Activated CD4-positive, alpha-beta T cell treated with anti-CD3 and anti-CD28 coated beads for 36 hours (primary cell): ENCODE results near the gene CPSF7. TPM values are rescaled to one million over a fixed set of nuclear protein-coding genes. Genes with fewer than 3 reads are reported as not detected.
"Not testable (repeated sequence)": the region's sequence is repeated elsewhere in the genome, so short reads cannot be mapped to it uniquely, and the experiment has no call there.

ENCODE experiments used
- ATAC-seq: fragments of 200-7000 bp; cut with Tn5 transposase; one replicate; pipeline ENCODE4 v1.10.0; 2021; ENCODE audit warnings: mild to moderate bottlenecking, moderate library complexity
- CTCF ChIA-PET: fragments of 350-600 bp; sonication (Branson Sonifier 250); formaldehyde crosslinking; loops from one replicate; lab custom pipeline; 2021; ENCODE audit warnings: antibody characterized with exemption; lab: Charles Lee
- POLR2A ChIA-PET: fragments of 350-600 bp; sonication (Branson Sonifier 250); formaldehyde crosslinking; loops from one replicate; lab custom pipeline; 2021; ENCODE audit warnings: antibody characterized with exemption, inconsistent platforms; lab: Charles Lee
- DNase-seq: peaks from one replicate; pipeline ENCODE4 v3.0.0-alpha.2; 2020
- H3K27ac Mint-ChIP-seq: one replicate; pipeline ENCODE4 v1.8.0; 2021; ENCODE audit warnings: mixed read lengths
- H3K27me3 Mint-ChIP-seq: one replicate; pipeline ENCODE4 v1.8.0; 2021; ENCODE audit warnings: mixed read lengths
- H3K36me3 Mint-ChIP-seq: one replicate; pipeline ENCODE4 v1.8.0; 2021; ENCODE audit warnings: low read depth, mixed read lengths
- H3K4me1 Mint-ChIP-seq: one replicate; pipeline ENCODE4 v1.8.0; 2021; ENCODE audit warnings: mixed read lengths
- H3K4me3 Mint-ChIP-seq: one replicate; pipeline ENCODE4 v1.8.0; 2021; ENCODE audit warnings: mild to moderate bottlenecking, moderate library complexity, mixed read lengths
- H3K9me3 Mint-ChIP-seq: one replicate; pipeline ENCODE4 v1.8.0; 2021; ENCODE audit warnings: low read depth, mixed read lengths
- intact Hi-C, 2 experiments: fragments of 100-400 bp; cut with DNase I in 1 of 2; cut with micrococcal nuclease in 1 of 2; formaldehyde crosslinking; loops; one replicate each; pipeline versions ENCODE4 v1.14.2 to v1.15.1; 2022 to 2024; cut with DNase I, micrococcal nuclease
- total RNA-seq, 2 experiments: library from RNA; stranded (reverse); gene quantifications; one replicate each; pipeline ENCODE4 v1.2.3, GENCODE V29; 2021

Gene CPSF7
- total RNA-seq, 2 experiments from 2014 or later, result 108 to 179 TPM

- peak; percentile 51 for ATAC-seq
- DNase-seq, H3K4me1 Mint-ChIP-seq, POLR2A ChIA-PET, H3K4me3 Mint-ChIP-seq, H3K27me3 Mint-ChIP-seq, intact Hi-C loops, H3K9me3 Mint-ChIP-seq: not testable (repeated sequence)
- Mint-ChIP-seq H3K27ac (peak overlapping the region; percentile 13), H3K36me3 (peaks cover 17% of the 10 kb centered on the region)
- CTCF ChIA-PET, result interaction anchor here (0.9 to 1.1 kb wide), 3 partner anchors 10 to 49 kb away, joined by 3 to 5 read pairs (median 4); no protein-coding TSS in a partner anchor
These were observed 37.8 kb upstream of the CPSF7 start for GRCh38 chr11:61467602-61468001.

- H3K4me1 Mint-ChIP-seq, result no peaks in the 10 kb centered on the region
- H3K36me3 Mint-ChIP-seq, result peaks cover 3% of the 10 kb centered on the region
- H3K9me3 Mint-ChIP-seq, result no peaks in the 10 kb centered on the region
- intact Hi-C loops, result no loop called here
- DNase-seq, result no peak
- H3K27me3 Mint-ChIP-seq, result no peaks in the 10 kb centered on the region
- CTCF ChIA-PET, result interaction anchor here (1.0 to 1.5 kb wide), 2 partner anchors 15 kb away, joined by 4 to 11 read pairs; no protein-coding TSS in a partner anchor
- no peak for ATAC-seq
- no peak overlapping the region for H3K27ac Mint-ChIP-seq
- H3K4me3 Mint-ChIP-seq, result no peak overlapping the region
- POLR2A ChIA-PET, result no interaction called here
These were observed 31.2 kb upstream of the CPSF7 start for GRCh38 chr11:61460986-61461385.

GRCh38 chr11:61460474-61460881 is 30.7 kb upstream of the CPSF7 start:
- intact Hi-C loops, result no loop called here
- no peak overlapping the region for H3K27ac Mint-ChIP-seq

GRCh38 chr11:61454520-61454919 is 24.7 kb upstream of the CPSF7 start:
- DNase-seq, result no peak
- Mint-ChIP-seq H3K36me3 (peaks cover 23% of the 10 kb centered on the region), H3K27me3 (no peaks in the 10 kb centered on the region), H3K9me3 (no peaks in the 10 kb centered on the region), H3K4me1 (peaks cover 4% of the 10 kb centered on the region), H3K27ac (no peak overlapping the region), H3K4me3 (no peak overlapping the region)
- ChIA-PET POLR2A (no interaction called here), CTCF (interaction anchor here (0.7 to 1.2 kb wide), 2 partner anchors 9 to 23 kb away, joined by 3 to 4 read pairs; no protein-coding TSS in a partner anchor)
- intact Hi-C loops, result no loop called here
- ATAC-seq, result no peak

More at GRCh38 chr11:61460474-61460881, 30.7 kb upstream of the CPSF7 start:
- Mint-ChIP-seq H3K36me3 (peaks cover 5% of the 10 kb centered on the region), H3K4me3 (no peak overlapping the region), H3K4me1 (no peaks in the 10 kb centered on the region), H3K27me3 (no peaks in the 10 kb centered on the region), H3K9me3 (no peaks in the 10 kb centered on the region)
- no peak for DNase-seq
- ChIA-PET CTCF (interaction anchor here (1.0 kb wide), 1 partner anchor 16 kb away, joined by 4 read pairs; no protein-coding TSS in a partner anchor), POLR2A (no interaction called here)
- no peak for ATAC-seq

GRCh38 chr11:61453695-61454094 is 23.9 kb upstream of the CPSF7 start:
- POLR2A ChIA-PET, result no interaction called here
- H3K9me3 Mint-ChIP-seq, result no peaks in the 10 kb centered on the region
- CTCF ChIA-PET, result interaction anchor here (0.6 to 1.5 kb wide), 7 partner anchors 8 to 59 kb away, joined by 3 to 5 read pairs (median 3); partner anchors contain the start of gene LRRC10B
- H3K4me3 Mint-ChIP-seq, result no peak overlapping the region
- no peak overlapping the region for H3K27ac Mint-ChIP-seq
- no peaks in the 10 kb centered on the region for H3K27me3 Mint-ChIP-seq
- ATAC-seq (no peak), DNase-seq (no peak)
- intact Hi-C loops, result no loop called here
- peaks cover 27% of the 10 kb centered on the region for H3K36me3 Mint-ChIP-seq
- H3K4me1 Mint-ChIP-seq, result peaks cover 4% of the 10 kb centered on the region

GRCh38 chr11:61452825-61453224 is 23.1 kb upstream of the CPSF7 start:
- ATAC-seq, result no peak
- H3K36me3 Mint-ChIP-seq, result peaks cover 34% of the 10 kb centered on the region
- no peak for DNase-seq
- CTCF ChIA-PET, result interaction anchor here (0.5 to 8.6 kb wide), 6 partner anchors 12 to 678 kb away, joined by 3 to 128 read pairs (median 4); partner anchors contain the start of gene LRRC10B
- no peaks in the 10 kb centered on the region for H3K27me3 Mint-ChIP-seq
- POLR2A ChIA-PET, result no interaction called here
- H3K27ac Mint-ChIP-seq, result no peak overlapping the region
- no peaks in the 10 kb centered on the region for H3K9me3 Mint-ChIP-seq
- intact Hi-C loops, result no loop called here
- no peak overlapping the region for H3K4me3 Mint-ChIP-seq
- H3K4me1 Mint-ChIP-seq, result peaks cover 8% of the 10 kb centered on the region

- ChIA-PET CTCF (interaction anchor here (1.1 to 8.6 kb wide), 6 partner anchors 14 to 67 kb away, joined by 4 to 128 read pairs (median 32); partner anchors contain the start of genes CPSF7, LRRC10B and SDHAF2), POLR2A (no interaction called here)
- peaks cover 40% of the 10 kb centered on the region for H3K36me3 Mint-ChIP-seq
- no peaks in the 10 kb centered on the region for H3K9me3 Mint-ChIP-seq
- intact Hi-C loops, result no loop called here
- H3K4me1 Mint-ChIP-seq, result peaks cover 28% of the 10 kb centered on the region
- no peaks in the 10 kb centered on the region for H3K27me3 Mint-ChIP-seq
- peak overlapping the region; percentile 65 for H3K27ac Mint-ChIP-seq
- no peak overlapping the region for H3K4me3 Mint-ChIP-seq
- ATAC-seq (no peak), DNase-seq (no peak)
These were observed 18.8 kb upstream of the CPSF7 start for GRCh38 chr11:61448552-61448927.

GRCh38 chr11:61447601-61448551 is 18.1 kb upstream of the CPSF7 start:
- Mint-ChIP-seq H3K4me1 (peaks cover 33% of the 10 kb centered on the region), H3K27ac (peak overlapping the region; percentile 85), H3K9me3 (no peaks in the 10 kb centered on the region), H3K4me3 (no peak overlapping the region), H3K36me3 (peaks cover 47% of the 10 kb centered on the region), H3K27me3 (no peaks in the 10 kb centered on the region)
- ChIA-PET CTCF (interaction anchor here (0.6 to 8.6 kb wide), 20 partner anchors 13 to 288 kb away, joined by 3 to 128 read pairs (median 5); partner anchors contain the start of genes CPSF7, LRRC10B and SDHAF2), POLR2A (interaction anchor here (0.7 to 1.2 kb wide), 5 partner anchors 18 to 444 kb away, joined by 3 to 6 read pairs (median 3); partner anchors contain the start of genes CPSF7, CYB561A3, SDHAF2 and TMEM138)
- intact Hi-C loops, result loop anchor here in 1 of 2 experiments (2.0 kb wide), 2 partner anchors 61 to 133 kb away; partner anchors contain the start of genes LRRC10B and SYT7
- DNase-seq (peak; percentile 21), ATAC-seq (peak; percentile 88)

GRCh38 chr11:61446211-61446651 is 16.5 kb upstream of the CPSF7 start:
- ChIA-PET CTCF (interaction anchor here (0.5 to 8.6 kb wide), 39 partner anchors 8 to 820 kb away, joined by 3 to 128 read pairs (median 6); partner anchors contain the start of genes CPSF7, LRRC10B, SDHAF2 and TKFC), POLR2A (no interaction called here)
- peak; percentile 95 for DNase-seq
- Mint-ChIP-seq H3K36me3 (peaks cover 54% of the 10 kb centered on the region), H3K4me3 (no peak overlapping the region), H3K27me3 (no peaks in the 10 kb centered on the region), H3K4me1 (peaks cover 35% of the 10 kb centered on the region), H3K27ac (peak overlapping the region; percentile 44), H3K9me3 (no peaks in the 10 kb centered on the region)
- intact Hi-C loops, result loop anchor here (1.0 to 2.0 kb wide), 3 partner anchors 63 to 135 kb away; partner anchors contain the start of genes LRRC10B (in 1 of the 2) and SYT7 (in 1 of the 2)
- ATAC-seq, result peak; percentile 87

- CTCF ChIA-PET, result interaction anchor here (0.6 to 8.6 kb wide), 32 partner anchors 9 to 351 kb away, joined by 3 to 128 read pairs (median 6); partner anchors contain the start of genes CPSF7, LRRC10B, SDHAF2 and TKFC
- DNase-seq (no peak), ATAC-seq (no peak)
- Mint-ChIP-seq H3K4me3 (no peak overlapping the region), H3K9me3 (no peaks in the 10 kb centered on the region), H3K36me3 (peaks cover 53% of the 10 kb centered on the region), H3K27me3 (no peaks in the 10 kb centered on the region), H3K27ac (peak overlapping the region; percentile 44), H3K4me1 (peaks cover 34% of the 10 kb centered on the region)
- POLR2A ChIA-PET, result no interaction called here
- intact Hi-C loops, result no loop called here
These were observed 15.7 kb upstream of the CPSF7 start for GRCh38 chr11:61445516-61445915.

- Mint-ChIP-seq H3K4me3 (no peak overlapping the region), H3K27ac (no peak overlapping the region), H3K4me1 (peaks cover 25% of the 10 kb centered on the region), H3K27me3 (no peaks in the 10 kb centered on the region), H3K9me3 (no peaks in the 10 kb centered on the region), H3K36me3 (peaks cover 50% of the 10 kb centered on the region)
- ATAC-seq, result no peak
- DNase-seq, result no peak
- CTCF ChIA-PET, result interaction anchor here (0.5 to 3.8 kb wide), 8 partner anchors 9 to 1779 kb away, joined by 3 to 14 read pairs (median 3); no protein-coding TSS in a partner anchor
- intact Hi-C loops, result no loop called here
- POLR2A ChIA-PET, result no interaction called here
These were observed 12.8 kb upstream of the CPSF7 start for GRCh38 chr11:61442616-61443015.
